GM21381 (cell line): ENCODE measurements around the gene RING1.

Source experiments
- ATAC-seq: cut with Tn5 transposase; IDR thresholded peaks from one replicate; pipeline ENCODE4 v1.9.1; 2021; ENCODE audit warnings: mild to moderate bottlenecking, moderate library complexity; ENCODE audit not compliant: unreplicated experiment

The RING1 gene

DNA sequence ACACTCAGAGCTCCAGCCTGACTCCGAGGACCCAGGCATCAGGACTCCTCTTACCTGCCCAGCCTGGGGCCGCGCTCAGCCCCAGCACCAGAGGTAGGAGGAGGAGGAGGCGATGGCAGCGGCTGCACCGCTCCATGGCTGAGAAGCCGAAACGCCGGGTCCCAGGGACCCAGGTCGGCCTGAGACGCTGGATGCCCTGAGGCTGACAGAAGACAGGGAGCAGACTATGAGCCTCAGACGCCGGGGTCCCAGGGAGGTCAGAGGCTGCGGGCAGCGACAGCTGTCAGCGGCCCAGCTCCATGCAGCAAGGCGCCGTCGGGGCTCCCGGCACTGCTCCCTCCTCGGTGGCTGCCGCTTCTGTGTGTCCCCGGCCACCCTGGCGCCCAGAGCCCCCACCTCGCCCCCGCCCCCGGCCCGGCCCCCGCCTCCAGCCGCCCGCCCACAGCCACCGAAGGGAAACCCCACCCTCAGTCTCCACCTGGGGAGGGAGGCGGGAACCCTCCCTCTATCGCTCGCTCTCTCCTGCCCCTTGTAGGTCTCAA, 16.1 kb upstream of the RING1 start, which contains the start of gene COL11A2:
Gene COL11A2 (minus strand): TSS at position 363 of the 542 bp plus-strand sequence. CDS start 227 bp downstream, at position 136.
- ATAC-seq = no peak

DNA sequence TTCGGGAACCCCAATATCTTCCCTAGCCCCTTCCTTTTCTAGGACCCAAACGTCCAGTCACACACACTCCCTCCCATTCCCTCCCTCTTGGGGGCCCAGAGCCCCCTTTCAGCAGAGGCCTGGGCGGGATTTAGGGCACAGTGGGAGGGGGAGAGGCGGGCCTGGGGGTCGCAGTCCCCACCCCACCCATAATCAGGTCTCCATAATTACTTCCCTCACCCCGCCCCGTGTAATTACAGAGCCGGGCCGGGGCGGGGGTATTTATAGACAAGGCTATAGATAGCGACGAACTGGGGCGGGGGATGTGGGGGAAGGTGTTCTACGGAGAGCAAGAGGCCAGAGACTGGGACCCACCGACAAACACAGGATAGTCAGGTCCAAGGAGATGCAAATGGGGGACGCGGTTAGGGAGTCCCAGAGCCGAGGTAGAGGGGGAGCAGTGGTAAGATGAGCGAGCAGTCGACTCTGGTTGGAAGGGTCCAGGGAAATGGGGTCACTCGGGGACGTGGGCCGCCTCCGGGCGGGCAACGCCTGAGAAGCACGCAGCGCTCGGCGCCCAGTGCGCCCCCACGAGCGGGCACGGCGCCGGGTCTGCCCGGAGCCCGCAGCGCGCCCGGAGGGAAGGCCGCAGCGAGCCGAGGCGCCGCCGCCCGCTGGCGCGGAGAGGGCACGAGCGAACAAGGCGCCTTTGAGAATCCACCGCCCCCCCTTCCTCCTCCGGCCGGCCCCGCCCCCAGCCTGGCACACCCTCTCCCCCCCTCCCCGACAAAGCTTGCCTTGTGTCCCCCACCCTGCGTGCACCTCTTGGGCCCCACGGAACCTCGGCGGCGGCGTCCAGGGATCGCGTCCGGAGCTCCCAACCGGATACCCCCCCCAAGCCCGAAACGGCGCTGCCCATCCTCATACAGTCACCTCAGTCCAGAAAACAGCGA, 15.4 kb upstream of the RING1 start:
- no peak for ATAC-seq

DNA sequence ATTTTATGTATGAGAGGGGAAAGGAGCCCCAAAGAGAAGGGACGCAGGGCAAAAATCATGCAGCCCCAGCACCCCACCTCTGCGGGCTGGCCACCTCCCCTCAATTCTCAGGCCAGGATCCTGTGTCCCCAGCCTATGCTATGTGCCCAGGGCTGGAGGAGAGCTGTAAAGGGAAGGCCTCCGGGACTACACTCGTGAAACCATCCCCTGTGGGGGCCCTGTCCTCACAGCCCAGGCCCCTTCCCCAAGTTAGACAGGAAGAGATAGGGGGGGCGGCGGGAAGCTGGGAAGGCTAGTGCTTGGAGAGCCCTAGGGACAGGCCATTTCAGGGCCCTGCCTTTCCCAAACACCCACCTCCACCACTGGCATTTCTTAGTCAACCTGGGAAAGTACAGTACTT, 14.7 kb upstream of the RING1 start:
- no peak for ATAC-seq

DNA sequence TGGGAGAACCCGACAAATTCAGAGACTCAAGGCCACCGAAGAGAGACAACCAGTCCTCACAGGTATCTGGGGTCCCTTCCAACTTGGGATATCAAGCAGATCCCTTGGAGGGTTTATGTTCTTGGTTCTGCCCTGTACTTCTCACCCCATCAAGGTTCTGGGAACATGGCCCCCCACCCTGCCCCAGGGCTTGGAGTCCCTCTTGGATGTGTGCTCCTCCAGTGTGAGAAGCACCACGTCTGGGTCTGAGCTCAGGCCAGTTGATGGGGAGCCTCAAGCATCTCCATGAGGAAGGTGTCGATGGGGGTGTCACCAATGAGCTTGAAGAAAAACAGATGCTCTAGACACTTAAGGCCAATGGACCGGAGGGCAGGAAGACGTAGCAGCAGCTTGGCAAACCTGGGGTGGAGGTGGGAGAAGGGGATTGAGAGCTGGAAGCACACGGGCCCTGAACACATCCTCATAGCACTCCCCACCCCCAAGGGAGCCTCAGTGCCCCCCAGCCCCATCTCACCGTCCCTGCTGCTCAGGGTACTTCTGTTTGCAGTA, 13.8 kb upstream of the RING1 start:
- no peak for ATAC-seq

DNA sequence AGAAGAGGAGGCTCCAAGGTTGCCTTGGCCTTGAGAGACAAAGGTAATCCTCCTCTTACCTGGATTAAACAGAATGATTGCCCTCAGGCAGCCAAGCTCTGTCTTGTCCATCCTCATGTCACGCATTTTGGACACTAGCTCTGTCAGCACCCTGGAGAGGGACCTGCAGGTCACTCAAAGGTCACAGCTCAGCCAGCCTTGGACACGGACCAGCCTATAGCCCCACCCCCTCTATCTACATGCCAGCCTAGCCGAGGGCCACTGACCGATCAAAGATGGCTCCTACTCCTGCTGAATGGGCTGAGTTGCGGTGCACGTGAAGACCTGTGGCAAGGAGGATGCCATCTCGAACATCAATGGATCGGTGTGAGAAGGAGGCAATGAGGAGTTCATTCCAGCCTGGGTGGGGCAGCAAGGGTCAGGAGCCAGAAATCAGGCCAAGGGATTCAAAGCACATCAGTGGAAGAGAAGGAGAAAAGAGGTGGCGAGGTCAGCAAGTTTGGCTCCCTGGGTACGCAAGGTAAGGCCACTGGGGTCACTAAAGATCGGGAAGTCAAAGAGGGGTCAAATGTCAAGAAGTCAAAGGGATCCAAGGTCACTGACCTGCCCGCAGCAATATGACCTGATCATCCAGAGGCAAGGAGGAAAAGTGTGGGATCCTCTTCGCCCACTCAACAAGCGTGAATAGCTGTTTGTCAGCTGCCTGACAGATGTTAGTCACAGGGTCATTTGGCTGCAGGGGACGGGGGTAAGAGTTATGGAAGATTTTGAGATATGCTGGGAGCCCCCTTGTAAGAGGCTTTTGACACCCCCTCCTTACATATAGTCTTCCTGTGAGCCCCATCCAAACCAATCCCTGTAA, 12.8 kb upstream of the RING1 start:
- no peak for ATAC-seq

DNA sequence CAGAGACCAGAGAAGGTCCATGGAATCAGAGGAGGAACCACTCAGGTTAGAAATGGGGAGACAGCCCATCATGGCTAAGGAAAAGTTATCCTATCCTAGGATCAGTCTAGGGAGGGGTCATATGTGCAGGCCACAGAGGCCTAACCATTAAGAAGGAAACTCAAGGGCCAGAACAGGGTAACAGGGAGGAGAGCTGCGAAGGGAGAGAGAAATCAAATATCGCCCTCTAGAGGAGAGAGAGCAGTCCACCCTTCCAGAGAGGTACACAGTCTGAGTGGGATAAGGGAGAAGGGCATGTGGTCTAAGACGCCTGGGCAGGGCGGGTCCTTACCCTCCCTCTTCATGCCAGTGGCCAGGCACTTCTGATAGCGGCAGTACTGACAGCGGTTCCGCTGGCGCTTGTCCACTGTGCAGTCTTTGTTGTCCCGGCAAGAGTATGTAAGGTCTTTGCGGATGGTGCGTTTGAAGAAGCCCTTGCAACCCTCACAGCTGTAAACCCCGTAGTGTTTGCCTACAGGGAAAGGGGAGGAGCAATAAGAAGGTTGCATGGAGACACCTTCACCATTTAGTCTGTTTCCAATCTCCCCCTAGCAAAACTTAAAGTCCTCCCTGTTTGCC, 10.8 kb upstream of the RING1 start:
- ATAC-seq = no peak

DNA sequence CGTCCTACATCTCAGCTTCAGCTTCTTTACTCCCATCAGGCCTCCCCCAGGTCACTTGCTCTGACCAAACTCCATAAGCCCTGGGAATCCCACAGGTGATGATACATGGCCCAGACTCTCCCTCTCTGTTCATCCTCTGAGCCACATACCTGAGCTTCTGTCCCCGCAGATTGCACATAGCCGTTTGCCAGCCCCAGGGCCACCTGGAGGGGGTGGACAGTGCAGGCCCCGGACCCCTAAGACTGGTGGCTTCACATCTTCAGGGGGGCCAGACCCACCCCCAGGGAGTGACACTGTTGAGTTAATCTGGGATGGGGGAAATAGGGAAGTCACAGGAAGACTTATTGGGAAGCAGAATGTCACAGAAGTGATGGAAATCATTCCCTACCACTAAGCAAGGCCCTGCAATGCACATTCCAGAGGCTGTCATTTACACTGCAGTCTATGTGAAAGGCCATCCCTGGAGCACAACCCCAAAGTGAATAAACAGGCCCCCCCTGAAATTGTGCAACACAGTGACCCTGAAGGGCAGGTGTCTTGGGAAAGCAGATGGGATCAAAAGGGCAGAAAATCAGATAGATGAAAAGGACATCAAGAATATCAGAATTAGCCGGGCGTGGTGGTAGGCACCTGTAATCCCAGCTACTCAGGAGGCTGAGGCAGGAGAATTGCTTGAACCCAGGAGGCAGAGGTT, 10.0 kb upstream of the RING1 start:
- ATAC-seq = no peak

DNA sequence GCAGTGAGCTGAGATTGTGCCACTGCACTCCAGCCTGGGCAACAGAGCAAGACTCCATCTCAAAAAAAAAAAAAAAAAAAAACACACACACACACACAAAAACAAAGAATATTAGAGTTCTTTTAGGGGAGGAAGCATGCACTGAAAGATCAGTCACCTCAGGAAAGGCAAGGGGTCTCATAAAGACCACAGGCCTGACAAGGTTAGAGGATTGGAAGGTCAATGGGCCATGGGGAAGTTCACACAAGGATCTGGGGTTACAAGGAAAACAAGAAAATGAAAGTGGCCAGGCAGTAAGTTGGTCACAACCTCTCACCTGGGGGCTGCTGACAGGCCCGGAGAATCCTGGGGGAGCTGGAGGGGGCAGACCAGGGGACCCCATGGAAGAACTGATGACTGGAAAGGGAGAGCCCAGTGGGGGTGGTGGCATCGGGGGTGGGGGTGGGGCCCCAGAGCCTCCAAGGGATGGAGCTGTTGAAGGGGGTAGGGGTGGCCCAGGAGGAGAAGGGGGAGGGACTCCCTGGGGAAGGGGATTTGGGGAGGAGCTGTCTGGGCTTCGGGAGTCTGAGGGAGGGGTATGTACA, 9.4 kb upstream of the RING1 start:
- ATAC-seq = no peak

DNA sequence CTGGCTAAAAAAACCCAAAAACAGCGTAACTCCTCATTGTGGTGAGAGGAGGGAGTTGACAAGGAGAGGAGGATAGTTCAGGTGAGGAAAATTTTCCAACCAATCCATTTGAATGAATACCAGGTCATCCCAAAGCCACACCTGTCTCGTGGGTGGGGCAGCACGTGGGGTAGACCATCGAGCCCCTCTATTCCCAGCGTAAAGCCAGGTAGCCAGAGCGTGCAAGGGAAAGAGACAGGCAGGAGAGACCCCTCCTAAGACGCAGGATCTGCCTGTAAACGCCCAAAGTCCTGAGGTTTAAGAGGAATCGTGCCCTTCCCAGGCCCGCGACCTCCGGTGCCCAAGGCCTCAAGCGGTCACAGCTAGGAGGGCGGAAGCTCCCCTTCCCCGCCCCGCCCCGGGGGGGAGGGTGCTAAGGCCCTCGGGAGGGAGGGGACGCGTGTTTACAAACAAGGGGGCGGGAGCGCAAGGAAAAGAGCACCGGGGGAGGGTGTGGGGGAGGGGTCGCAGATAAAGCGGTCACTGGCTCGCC, 8.5 kb upstream of the RING1 start:
- peak; percentile 21 for ATAC-seq

DNA sequence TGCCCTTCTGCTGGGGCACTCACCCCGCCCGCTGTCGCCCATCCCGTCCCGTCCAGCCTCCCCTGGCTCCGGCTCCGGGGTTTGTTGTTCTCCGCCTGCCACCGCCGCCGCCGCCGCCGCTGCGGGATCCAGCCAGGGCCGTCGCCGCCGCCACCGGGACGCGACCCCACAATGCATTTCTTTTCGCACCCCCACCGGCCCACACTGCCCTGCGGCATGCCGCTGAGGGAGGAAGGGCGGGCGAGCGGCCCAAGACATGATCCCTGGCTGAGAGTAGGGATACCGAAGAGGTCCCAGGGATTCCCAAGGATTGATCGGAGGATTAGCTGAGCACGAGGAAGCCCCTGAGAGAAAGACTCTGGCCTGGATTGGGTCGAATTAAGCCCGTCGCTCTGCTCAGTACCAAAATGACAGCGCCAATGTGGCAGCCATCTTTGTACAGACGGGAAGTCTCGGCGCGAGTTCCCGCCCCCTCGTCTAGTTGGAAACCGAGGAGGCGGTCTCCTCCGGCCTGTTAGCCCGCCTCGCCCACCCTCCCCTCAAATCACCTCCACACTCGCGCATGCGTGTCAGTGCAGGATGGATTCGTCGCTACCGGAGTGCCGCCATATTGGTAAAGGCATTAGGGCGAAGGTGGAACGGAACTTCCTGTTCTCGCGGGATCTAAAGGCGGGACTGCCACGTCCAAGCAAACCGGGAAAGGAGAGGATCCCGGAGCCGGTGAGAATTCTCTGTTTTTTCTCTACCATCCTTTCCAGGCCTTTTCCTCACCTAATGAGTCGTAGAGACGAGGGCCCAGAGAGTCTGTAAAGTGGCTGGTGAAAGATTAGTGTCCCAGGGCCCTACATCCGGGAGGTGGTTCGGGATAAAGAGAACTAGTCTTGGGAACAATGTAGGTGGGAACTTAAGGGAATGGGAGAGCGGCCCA, 7.8 kb upstream of the RING1 start, which contains the start of the genes RXRB and SLC39A7:
Gene RXRB (minus strand): TSS at position 447 of the 928 bp plus-strand sequence. CDS start 189 bp downstream, at position 258.
Gene SLC39A7 (plus strand): TSS at position 649 of the 928 bp plus-strand sequence. CDS start 379 bp downstream, outside the sequence.
- ATAC-seq = peak; percentile 51

DNA sequence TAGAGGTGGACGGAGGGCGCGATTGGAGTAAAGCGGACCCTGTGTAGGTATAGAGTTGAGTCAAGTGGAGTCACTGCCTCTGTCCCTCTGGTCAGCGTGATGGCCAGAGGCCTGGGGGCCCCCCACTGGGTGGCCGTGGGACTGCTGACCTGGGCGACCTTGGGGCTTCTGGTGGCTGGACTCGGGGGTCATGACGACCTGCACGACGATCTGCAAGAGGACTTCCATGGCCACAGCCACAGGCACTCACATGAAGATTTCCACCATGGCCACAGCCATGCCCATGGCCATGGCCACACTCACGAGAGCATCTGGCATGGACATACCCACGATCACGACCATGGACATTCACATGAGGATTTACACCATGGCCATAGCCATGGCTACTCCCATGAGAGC, 7.2 kb upstream of the RING1 start:
- ATAC-seq = no peak

DNA sequence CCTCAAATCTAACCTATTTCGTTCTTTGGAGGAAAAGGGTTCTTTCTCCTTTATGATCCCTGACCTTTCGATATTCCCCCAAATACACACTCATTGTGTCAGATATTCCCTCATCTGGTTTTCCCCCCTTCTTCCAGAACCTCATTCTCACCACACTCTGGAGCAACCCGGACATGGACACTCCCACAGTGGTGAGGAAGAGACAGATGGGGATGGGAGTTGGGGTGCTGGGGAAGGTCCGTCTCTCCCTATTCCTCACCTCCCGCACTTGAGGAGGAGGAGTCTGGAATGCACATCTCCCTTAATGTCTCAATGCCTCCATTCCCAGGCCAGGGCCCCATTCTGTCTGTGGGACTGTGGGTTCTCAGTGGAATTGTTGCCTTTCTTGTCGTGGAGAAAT, 6.4 kb upstream of the RING1 start:
- no peak for ATAC-seq

DNA sequence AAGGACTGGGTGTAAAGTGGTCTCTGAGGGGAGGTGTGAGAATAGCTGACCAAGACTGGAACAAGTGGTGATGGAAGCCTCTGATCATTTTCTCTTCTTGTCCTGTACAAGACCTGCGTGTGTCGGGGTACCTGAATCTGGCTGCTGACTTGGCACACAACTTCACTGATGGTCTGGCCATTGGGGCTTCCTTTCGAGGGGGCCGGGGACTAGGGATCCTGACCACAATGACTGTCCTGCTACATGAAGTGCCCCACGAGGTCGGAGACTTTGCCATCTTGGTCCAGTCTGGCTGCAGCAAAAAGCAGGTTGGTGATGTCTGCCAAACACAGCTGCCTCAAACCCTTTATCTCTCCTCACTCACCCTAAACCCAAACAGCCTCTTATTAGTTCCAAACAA, 5.5 kb upstream of the RING1 start:
- ATAC-seq = no peak

DNA sequence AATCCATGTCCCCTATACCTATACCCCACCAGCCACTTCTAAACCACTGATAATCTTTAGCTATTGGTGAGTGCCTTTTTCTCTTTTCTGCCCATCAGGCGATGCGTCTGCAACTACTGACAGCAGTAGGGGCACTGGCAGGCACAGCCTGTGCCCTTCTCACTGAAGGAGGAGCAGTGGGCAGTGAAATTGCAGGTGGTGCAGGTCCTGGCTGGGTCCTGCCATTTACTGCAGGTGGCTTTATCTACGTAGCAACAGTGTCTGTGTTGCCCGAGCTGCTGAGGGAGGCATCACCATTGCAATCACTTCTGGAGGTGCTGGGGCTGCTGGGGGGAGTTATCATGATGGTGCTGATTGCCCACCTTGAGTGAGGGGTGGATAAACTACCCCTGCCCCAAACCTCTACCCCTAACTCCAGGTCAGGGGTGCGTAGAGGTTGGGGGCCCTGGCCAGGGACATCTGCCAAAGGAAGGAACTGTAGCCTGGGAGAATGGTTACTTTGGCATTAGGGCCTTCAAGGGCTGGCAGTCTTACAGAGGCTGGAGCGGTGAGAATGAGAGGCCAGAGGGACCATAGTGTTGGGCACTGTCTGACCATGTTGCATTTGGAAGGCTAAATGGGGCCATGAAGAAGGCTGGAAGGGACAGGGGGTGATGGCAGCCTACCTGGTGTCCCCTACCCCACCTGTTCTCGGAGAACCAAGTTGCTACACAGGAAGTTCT, 4.7 kb upstream of the RING1 start:
- no peak for ATAC-seq

DNA sequence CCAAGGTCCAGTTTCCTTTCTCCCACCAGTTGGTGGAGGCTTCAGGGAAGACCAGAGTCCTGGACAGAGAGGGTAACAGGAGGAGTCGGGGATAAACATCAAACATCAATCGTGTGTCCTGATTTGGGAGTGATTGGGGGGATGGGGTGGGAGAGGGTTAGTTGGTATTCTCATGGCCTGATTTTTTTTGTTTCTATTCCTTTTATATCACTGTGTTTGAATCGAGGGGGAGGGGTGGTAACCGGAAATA, 4.2 kb upstream of the RING1 start:
- ATAC-seq = no peak

DNA sequence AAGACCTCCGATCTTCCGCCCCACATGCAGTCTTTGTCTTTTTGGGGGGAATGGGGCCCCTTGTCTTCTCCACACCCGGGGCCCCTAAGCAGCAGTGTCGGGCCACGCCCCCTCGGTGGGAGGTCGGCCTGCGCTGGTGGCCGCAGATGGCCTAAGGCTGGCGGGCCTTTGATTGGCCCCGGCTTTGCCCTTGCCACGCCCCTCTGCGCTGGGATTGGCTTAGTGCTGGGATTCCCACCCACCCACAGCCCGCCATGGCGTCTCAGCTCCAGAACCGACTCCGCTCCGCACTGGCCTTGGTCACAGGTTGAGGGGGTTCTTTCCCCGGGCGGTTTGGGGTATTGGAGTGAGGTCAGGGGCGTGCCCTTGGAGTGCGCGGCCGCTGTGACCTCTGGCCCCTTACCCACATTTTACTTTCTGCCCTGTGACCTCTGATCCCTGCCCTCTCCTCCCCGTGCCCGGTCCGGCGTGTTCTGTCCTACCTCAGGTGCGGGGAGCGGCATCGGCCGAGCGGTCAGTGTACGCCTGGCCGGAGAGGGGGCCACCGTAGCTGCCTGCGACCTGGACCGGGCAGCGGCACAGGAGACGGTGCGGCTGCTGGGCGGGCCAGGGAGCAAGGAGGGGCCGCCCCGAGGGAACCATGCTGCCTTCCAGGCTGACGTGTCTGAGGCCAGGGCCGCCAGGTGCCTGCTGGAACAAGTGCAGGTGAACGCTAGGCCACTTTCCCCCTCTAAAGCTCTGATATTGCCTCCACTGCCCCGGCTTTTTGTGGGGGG, 3.7 kb upstream of the RING1 start, which contains the start of gene HSD17B8:
Gene HSD17B8 (plus strand): TSS at position 241 of the 776 bp plus-strand sequence. CDS start 14 bp downstream, at position 255.
- peak; percentile 41 for ATAC-seq
